Central memory CD8-positive, alpha-beta T cell (primary cell): ENCODE measurements around the gene ORC4.
"Not testable (repeated sequence)": the region's sequence is repeated elsewhere in the genome, so short reads cannot be mapped to it uniquely, and the experiment has no call there.

Source experiments
- ATAC-seq: fragments of 150-1000 bp; cut with Tn5 transposase; replicated peaks from 2 replicates; pipeline ENCODE4 v1.10.0; 2022; ENCODE audit warnings: mild to moderate bottlenecking, moderate FRiP score, moderate number of reproducible peaks; ENCODE audit not compliant: poor library complexity, severe bottlenecking; ENCODE audit errors: extremely low read depth
- DNase-seq, 2 donors: peaks; one replicate each; pipeline ENCODE4 v3.0.0; 2021; ENCODE audit warnings: low spot score in 2 of 2
- H3K27ac Mint-ChIP-seq: one replicate; pipeline ENCODE4 v1.8.0; 2022; ENCODE audit warnings: low read depth, mild to moderate bottlenecking, moderate library complexity, mixed read lengths
- H3K27me3 Mint-ChIP-seq: one replicate; pipeline ENCODE4 v1.8.0; 2022; ENCODE audit warnings: mixed read lengths
- H3K36me3 Mint-ChIP-seq: one replicate; pipeline ENCODE4 v1.8.0; 2022; ENCODE audit warnings: mild to moderate bottlenecking, moderate library complexity, mixed read lengths; ENCODE audit not compliant: insufficient read depth
- H3K4me1 Mint-ChIP-seq: one replicate; pipeline ENCODE4 v1.8.0; 2022; ENCODE audit warnings: mixed read lengths
- H3K4me3 Mint-ChIP-seq: one replicate; pipeline ENCODE4 v1.8.0; 2022; ENCODE audit warnings: mild to moderate bottlenecking, moderate library complexity, mixed read lengths
- H3K9me3 Mint-ChIP-seq: one replicate; pipeline ENCODE4 v1.8.0; 2022; ENCODE audit warnings: mixed read lengths

Gene ORC4

DNA sequence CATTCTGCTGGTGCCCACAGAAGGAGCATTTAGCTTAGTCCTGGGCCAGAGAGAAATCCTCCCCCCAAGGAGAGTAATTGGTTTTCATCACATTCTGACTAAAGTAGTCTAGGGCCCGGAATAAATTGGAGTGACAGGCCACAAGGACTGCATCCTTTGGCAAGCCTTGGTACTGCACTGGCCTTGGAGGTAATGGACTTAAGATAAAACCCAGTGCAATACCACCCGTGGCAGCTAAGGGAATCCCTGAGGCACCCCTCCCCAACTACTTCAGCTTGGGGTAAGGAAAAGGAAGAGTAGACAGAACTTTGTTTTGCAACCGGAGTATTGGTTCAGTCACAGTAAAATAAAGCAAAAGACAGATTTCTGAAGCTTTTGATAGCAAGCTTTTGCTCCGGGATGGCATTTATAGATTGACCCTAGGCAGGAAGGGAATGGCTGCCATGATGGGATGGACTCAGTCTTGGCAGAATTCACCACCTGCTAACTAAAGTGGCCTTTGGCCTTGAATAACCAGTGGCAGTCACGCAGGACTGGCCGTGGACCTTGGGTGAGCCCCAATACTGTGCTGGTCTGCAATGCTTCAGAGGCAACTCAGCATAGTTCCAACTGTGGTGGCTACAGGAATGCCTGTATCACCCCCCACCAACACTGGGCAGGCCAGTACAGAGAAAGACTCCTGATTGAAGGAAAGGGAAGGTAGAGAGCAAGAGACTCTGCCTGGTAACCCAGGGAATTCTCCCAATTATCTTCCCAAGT is 14.1 kb downstream of the ORC4 start:
- Mint-ChIP-seq H3K36me3 (no peaks in the 10 kb centered on the region), H3K4me3 (no peak overlapping the region), H3K27me3 (no peaks in the 10 kb centered on the region), H3K9me3 (no peaks in the 10 kb centered on the region), H3K27ac (no peak overlapping the region), H3K4me1 (peaks cover 76% of the 10 kb centered on the region)
- DNase-seq = no peak
- no peak for ATAC-seq

DNA sequence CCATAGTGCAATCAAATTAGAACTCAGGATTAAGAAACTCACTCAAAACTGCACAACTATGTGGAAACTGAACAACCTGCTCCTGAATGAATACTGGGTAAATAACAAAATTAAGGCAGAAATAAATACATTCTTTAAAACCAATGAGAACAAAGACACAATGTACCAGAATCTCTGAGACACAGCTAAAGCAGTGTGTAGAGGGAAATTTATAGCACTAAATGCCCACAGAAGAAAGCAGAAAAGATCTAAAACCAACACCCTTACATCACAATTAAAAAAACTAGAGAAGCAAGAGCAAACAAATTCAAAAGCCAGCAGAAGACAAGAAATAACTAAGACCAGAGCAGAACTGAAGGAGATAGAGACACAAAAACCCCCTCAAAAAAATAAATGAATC is 18.1 kb downstream of the ORC4 start:
- not testable (repeated sequence) for H3K27me3 Mint-ChIP-seq, H3K36me3 Mint-ChIP-seq, H3K27ac Mint-ChIP-seq, DNase-seq, H3K4me3 Mint-ChIP-seq, H3K9me3 Mint-ChIP-seq, ATAC-seq
- H3K4me1 Mint-ChIP-seq = peaks cover 74% of the 10 kb centered on the region

DNA sequence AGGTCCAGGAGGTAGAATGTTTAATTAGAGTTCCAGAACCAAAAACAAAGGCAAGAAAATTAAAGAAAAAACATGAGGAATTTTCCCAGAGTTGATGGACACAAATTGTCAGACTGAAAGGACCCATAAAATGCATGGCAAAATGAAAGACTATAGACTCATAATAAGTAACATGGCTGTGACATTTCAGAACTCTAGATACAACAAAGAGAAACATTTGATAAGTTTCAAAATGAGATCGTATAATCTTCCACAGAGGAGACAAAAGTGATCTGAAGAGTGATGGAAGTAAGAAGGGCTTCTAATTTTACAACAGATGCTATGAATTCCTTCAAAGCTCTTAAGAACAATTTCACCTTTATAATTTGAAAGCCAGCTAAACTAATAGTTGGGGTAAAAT is 20.4 kb downstream of the ORC4 start:
- ATAC-seq = no peak
- H3K4me1 Mint-ChIP-seq = peaks cover 70% of the 10 kb centered on the region
- H3K27ac Mint-ChIP-seq = peak overlapping the region; percentile 60
- no peaks in the 10 kb centered on the region for H3K9me3 Mint-ChIP-seq
- H3K27me3 Mint-ChIP-seq = no peaks in the 10 kb centered on the region
- no peak overlapping the region for H3K4me3 Mint-ChIP-seq
- DNase-seq = no peak
- H3K36me3 Mint-ChIP-seq = peaks cover 5% of the 10 kb centered on the region

DNA sequence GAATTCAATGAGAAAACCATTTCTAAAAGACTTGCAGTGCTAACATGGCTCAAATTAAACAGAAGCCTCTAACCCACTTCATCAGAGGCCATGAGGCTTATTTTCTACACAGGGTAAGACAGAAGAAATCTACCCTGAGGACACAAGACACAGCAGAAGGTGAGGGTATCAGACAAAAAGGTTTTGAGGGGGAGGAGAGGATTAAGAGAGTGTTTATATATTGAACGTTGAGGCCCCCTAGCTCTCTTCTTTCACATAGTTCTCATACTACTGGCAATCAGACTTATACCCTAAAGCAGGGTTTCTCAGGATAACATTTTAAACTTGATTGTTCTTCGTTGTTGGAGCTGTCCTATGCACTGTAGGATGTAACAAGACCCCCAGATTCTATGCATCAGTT is 21.4 kb downstream of the ORC4 start:
- DNase-seq (no peak), ATAC-seq (no peak)
- Mint-ChIP-seq H3K9me3 (no peaks in the 10 kb centered on the region), H3K4me3 (no peak overlapping the region), H3K27ac (peak overlapping the region; percentile 60), H3K4me1 (peaks cover 66% of the 10 kb centered on the region), H3K36me3 (peaks cover 5% of the 10 kb centered on the region), H3K27me3 (no peaks in the 10 kb centered on the region)

DNA sequence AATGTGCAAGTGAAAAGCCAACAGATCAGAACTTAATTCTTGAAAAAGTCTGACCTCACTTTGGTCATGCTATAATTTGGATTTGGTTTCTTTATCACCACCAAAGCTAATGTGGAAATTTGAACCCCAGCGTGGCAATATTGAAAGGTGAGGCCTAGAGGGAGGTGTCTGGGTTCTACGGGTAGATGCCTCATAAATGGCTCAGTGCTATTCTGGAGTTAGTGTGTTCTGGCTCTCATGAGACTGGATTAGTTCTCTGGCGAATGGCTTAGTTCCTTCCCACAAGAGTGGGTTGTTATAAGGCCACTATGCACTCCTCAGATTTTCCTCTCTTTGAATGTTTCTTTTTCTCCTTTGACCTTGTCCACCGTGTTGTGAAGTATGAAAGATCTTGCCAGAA is 22.3 kb downstream of the ORC4 start:
- ATAC-seq = no peak
- Mint-ChIP-seq H3K4me1 (peaks cover 59% of the 10 kb centered on the region), H3K27me3 (no peaks in the 10 kb centered on the region)

GRCh38 chr2:147996828-147997227 is 23.7 kb downstream of the ORC4 start:
- H3K36me3 Mint-ChIP-seq = peaks cover 5% of the 10 kb centered on the region
- DNase-seq = no peak
- H3K4me3 Mint-ChIP-seq = no peak overlapping the region
- peaks cover 58% of the 10 kb centered on the region for H3K4me1 Mint-ChIP-seq
- no peak overlapping the region for H3K27ac Mint-ChIP-seq
- no peaks in the 10 kb centered on the region for H3K27me3 Mint-ChIP-seq
- ATAC-seq = no peak
- no peaks in the 10 kb centered on the region for H3K9me3 Mint-ChIP-seq

More for the DNA sequence above, 22.3 kb downstream of the ORC4 start:
- Mint-ChIP-seq H3K9me3 (no peaks in the 10 kb centered on the region), H3K4me3 (no peak overlapping the region), H3K36me3 (peaks cover 5% of the 10 kb centered on the region), H3K27ac (peak overlapping the region; percentile 11)
- no peak for DNase-seq

- H3K4me3 Mint-ChIP-seq, DNase-seq, H3K36me3 Mint-ChIP-seq, H3K27me3 Mint-ChIP-seq, H3K27ac Mint-ChIP-seq, H3K9me3 Mint-ChIP-seq, ATAC-seq: not testable (repeated sequence)
- peaks cover 48% of the 10 kb centered on the region for H3K4me1 Mint-ChIP-seq
Measured at GRCh38 chr2:147994965-147995364, 25.6 kb downstream of the ORC4 start.

- peak overlapping the region; percentile 50 for H3K27ac Mint-ChIP-seq
- no peak for DNase-seq
- H3K27me3 Mint-ChIP-seq = no peaks in the 10 kb centered on the region
- no peaks in the 10 kb centered on the region for H3K9me3 Mint-ChIP-seq
- H3K4me3 Mint-ChIP-seq = no peak overlapping the region
- H3K36me3 Mint-ChIP-seq = no peaks in the 10 kb centered on the region
- peak; percentile 52 for ATAC-seq
- H3K4me1 Mint-ChIP-seq = peaks cover 21% of the 10 kb centered on the region
Measured at GRCh38 chr2:147989809-147990403, 30.6 kb downstream of the ORC4 start.

DNA sequence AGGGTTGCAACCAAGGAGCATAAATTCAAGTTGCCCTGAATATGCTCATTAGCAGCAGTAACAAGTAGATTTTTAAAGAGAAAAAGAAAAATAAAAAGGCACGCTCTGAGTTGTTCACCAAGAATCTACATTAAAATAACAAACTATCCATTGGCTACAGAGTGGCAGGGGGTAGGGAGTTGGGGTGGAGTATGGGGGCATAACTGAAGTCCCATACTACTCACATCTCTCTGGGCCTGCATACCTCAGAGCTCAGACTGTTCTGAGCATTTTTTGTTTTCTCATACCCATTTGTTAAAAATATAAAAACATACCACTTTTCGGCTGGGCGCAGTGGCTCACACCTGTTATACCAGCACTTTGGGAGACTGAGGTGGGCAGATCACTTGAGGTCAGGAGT is 31.4 kb downstream of the ORC4 start:
- Mint-ChIP-seq H3K4me3 (no peak overlapping the region), H3K9me3 (no peaks in the 10 kb centered on the region), H3K36me3 (no peaks in the 10 kb centered on the region), H3K27me3 (no peaks in the 10 kb centered on the region), H3K27ac (no peak overlapping the region), H3K4me1 (peaks cover 21% of the 10 kb centered on the region)
- ATAC-seq (no peak), DNase-seq (no peak)

DNA sequence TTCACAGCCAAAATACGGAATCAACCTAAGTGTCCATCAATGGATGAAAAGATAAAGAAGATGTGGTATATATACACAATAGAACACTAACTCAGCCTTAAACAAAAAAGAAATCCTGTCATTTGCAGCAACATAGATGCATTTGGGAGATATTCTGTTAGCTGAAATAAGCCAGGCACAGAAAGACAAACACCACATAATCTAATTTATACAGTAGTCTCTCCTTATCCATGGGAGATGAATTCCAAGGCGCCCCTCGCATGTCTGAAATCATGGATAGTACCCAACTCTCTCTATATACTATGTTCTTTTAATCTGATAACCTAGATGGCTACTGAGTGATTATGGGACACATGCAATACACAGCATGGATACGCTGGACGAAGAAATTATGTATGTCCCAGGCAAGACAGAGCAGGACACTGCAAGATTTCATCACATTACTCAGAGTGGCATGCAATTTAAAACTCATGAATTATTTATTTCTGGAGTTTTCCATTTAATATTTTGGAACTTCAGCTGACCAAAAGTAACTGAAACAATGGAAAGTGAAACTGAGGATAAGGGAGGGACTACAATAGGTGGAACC is 39.5 kb downstream of the ORC4 start:
- DNase-seq (no peak), ATAC-seq (no peak)
- peaks cover 3% of the 10 kb centered on the region for H3K36me3 Mint-ChIP-seq
- peaks cover 48% of the 10 kb centered on the region for H3K4me1 Mint-ChIP-seq
- H3K27me3 Mint-ChIP-seq = no peaks in the 10 kb centered on the region
- no peak overlapping the region for H3K27ac Mint-ChIP-seq
- no peaks in the 10 kb centered on the region for H3K9me3 Mint-ChIP-seq
- H3K4me3 Mint-ChIP-seq = no peak overlapping the region

DNA sequence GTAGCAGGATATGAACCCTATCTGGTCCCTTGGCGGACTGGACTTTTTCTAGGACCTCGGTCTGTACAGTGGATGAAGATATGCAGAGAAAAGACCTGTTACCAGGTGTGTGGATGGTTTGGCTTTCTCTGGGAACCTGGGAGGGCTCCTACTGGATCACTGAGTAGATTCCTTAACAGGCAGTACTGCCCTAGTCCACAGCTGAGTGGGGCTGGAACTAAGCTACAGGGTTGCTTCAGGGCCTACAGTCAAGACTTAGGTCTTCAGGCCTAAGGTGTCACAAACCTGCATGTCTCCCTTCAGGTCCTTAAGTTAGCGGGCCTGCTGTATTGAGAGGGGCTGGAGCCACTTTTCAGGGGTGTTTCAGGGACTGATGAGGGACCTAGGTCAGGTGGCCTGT is 42.9 kb downstream of the ORC4 start:
- no peak for ATAC-seq
- H3K27me3 Mint-ChIP-seq = no peaks in the 10 kb centered on the region
- DNase-seq = no peak
- H3K4me3 Mint-ChIP-seq = no peak overlapping the region
- H3K27ac Mint-ChIP-seq = no peak overlapping the region
- peaks cover 26% of the 10 kb centered on the region for H3K4me1 Mint-ChIP-seq
- no peaks in the 10 kb centered on the region for H3K9me3 Mint-ChIP-seq
- H3K36me3 Mint-ChIP-seq = peaks cover 5% of the 10 kb centered on the region

GRCh38 chr2:147976102-147976501 is 44.4 kb downstream of the ORC4 start:
- peaks cover 8% of the 10 kb centered on the region for H3K36me3 Mint-ChIP-seq
- DNase-seq (no peak), ATAC-seq (no peak)
- no peak overlapping the region for H3K27ac Mint-ChIP-seq
- H3K27me3 Mint-ChIP-seq = no peaks in the 10 kb centered on the region
- H3K9me3 Mint-ChIP-seq = no peaks in the 10 kb centered on the region
- peaks cover 21% of the 10 kb centered on the region for H3K4me1 Mint-ChIP-seq
- H3K4me3 Mint-ChIP-seq = no peak overlapping the region

DNA sequence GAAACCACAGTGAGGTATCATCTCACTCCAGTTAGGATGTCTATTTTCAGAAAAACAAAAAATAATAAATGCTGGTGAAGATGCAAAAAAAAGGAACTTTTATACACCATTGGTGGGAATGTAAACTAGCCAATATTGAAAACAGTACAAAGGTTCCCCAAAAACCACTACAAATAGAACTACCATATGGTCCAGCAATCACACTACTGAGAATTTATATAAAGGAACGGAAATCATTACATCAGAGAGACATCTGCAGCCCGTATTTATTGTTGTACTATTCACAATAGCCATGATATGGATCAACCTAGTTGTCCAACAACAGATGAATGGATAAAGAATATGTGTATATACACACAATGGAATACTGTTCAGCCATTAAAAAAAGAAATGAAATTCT is 52.0 kb downstream of the ORC4 start:
- Mint-ChIP-seq H3K36me3 (peaks cover 32% of the 10 kb centered on the region), H3K27me3 (no peaks in the 10 kb centered on the region), H3K4me3 (no peak overlapping the region), H3K9me3 (peaks cover 11% of the 10 kb centered on the region), H3K27ac (no peak overlapping the region), H3K4me1 (peaks cover 28% of the 10 kb centered on the region)
- ATAC-seq (no peak), DNase-seq (no peak)
